ENCODE results near the gene GANAB.
"Not testable (repeated sequence)": the region's sequence is repeated elsewhere in the genome, so short reads cannot be mapped to it uniquely, and the experiment has no call there.

The GANAB gene

DNA sequence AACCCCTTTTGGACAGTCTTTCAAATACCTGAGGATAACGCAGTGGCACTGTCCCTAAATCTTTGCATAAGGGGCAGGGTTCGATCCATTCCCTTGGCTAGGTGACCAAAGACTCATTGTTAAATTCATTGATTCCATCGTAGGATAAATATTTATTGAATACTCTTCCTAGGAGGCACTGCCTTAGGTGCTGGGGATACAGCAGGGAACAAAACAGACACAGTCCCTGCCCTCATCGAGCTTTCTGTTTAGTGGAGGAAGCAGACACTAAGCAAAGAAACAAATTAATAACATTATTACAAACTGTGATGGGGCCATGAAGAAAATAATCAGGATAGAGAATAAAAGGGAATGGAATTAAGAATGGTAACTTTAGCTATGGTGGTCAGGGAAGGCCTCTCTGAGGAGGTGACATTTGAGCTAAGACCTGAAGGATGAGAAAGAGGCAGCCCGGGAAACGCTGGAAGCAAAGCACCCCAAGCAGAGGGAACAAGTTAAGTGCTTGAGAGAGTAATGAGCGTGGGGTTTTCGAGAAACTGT lies 25.3 kb downstream of the GANAB start:
- no peak for DNase-seq (ENCODE audit: low spot score)

GRCh38 chr11:62616957-62617356 lies 29.5 kb downstream of the GANAB start:
- DNase-seq (ENCODE audit: low spot score): not testable (repeated sequence)

GRCh38 chr11:62615521-62615920 lies 30.9 kb downstream of the GANAB start:
- no peak for DNase-seq (ENCODE audit: low spot score)

- no peak for DNase-seq (ENCODE audit: low spot score)
These were observed 32.1 kb downstream of the GANAB start for GRCh38 chr11:62614275-62614674.

DNA sequence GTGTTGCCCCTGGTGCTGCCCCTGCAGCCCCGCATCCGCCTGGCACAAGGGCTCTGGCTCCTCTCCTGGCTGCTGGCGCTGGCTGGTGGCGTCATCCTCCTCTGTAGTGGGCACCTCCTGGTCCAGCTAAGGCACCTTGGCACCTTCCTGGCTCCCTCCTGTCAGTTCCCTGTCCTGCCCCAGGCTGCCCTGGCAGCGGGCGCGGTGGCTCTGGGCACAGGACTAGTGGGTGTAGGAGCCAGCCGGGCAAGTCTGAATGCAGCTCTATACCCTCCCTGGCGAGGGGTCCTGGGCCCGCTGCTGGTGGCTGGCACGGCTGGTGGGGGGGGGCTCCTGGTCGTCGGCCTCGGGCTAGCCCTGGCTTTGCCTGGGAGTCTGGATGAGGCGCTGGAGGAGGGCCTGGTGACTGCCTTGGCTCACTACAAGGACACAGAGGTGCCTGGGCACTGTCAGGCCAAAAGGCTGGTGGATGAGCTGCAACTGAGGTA lies 33.1 kb downstream of the GANAB start:
- no peak for DNase-seq (ENCODE audit: low spot score)

- peak; percentile 94 for DNase-seq (ENCODE audit: low spot score)
These were observed 33.8 kb downstream of the GANAB start, which contains the start of the genes EML3 and ROM1 for GRCh38 chr11:62612366-62613290. TSS of gene EML3 (minus strand) at chr11:62612775. CDS start at chr11:62612457, 318 bp downstream. TSS of gene ROM1 (plus strand) at chr11:62613257. CDS start at chr11:62613282, 25 bp downstream.

GRCh38 chr11:62611705-62612365 lies 34.6 kb downstream of the GANAB start:
- peak; percentile 72 for DNase-seq (ENCODE audit: low spot score)

GRCh38 chr11:62610814-62611704 lies 35.4 kb downstream of the GANAB start:
- no peak for DNase-seq (ENCODE audit: low spot score)

GRCh38 chr11:62610403-62610802 lies 36.0 kb downstream of the GANAB start:
- DNase-seq (ENCODE audit: low spot score): no peak

DNA sequence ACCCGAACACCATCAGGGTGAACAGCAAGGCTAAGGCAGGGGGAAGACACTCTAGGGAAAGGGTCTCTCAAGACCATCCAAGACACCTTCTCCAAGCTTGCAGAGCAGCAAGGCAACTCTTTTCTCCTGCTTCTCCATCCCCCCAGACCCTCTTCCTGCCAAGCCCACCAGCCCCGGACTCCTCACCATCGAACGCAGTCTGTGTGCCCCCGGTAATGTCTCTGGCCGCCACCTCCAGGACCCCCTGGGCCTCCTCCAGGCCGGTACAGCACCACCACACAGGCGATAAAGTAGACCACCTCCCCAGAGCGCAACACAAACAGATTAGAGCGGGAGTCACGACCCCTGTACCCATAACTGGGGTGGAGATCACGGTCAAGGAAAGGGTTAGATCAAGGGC lies 37.6 kb downstream of the GANAB start:
- DNase-seq (ENCODE audit: low spot score): no peak

DNA sequence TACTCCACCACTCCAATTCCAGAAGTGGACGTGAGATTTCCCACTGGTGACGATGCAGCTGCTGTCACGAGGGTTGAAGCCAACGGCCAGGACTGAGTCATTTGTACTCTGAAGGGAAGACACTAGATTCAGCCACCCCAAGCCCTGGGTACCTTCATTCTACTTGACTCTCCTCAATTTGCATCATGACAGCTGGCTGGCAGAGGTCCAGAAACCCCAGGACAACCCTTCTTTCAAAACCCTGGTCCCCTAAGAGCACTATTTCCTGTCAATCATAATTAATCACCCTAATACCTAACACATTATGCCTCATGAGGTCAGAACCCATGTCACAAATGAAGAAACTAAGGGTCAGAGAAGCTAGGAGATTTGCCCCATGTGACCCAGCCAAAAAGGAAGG lies 38.7 kb downstream of the GANAB start:
- no peak for DNase-seq (ENCODE audit: low spot score)

DNA sequence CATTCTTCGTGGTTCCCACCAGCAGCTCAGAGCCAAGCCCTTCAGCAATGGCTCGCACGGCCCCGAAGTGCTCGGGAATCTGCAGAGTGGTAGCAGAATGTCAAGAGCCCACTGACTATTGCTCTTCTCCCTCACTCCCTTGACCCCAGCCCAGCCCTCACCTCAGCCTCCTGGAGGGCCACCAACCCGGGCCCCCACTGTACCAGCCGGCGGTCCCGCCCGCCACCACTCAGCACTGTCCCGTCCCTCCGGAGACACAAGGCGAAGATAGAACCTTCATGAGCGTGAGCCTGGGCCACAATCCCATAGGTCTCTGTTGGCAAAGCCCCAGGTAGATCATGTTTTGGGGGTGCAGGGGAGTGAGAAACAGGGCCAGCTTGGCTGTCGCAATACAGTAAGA lies 40.5 kb downstream of the GANAB start:
- DNase-seq (ENCODE audit: low spot score): no peak

DNA sequence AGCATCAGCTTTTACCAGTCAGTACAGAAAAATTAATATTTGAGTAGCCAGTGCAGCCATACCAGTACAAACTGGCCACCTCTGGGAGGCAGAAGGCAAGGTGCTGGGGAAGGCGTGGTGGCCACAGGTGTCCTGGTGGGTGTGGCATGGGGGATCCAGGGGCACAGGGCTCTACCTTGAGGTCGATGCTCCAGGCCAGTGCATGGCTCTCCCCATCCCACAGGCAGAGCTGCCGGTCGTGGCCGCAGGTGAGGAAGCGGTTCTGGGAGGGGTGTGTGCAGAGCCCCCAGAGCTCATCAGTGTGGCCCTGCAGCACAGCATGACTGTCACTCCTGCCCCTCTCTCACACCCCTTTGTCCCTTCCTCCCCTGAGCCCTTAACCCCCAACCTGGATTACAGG lies 40.9 kb downstream of the GANAB start:
- DNase-seq (ENCODE audit: low spot score): no peak

DNA sequence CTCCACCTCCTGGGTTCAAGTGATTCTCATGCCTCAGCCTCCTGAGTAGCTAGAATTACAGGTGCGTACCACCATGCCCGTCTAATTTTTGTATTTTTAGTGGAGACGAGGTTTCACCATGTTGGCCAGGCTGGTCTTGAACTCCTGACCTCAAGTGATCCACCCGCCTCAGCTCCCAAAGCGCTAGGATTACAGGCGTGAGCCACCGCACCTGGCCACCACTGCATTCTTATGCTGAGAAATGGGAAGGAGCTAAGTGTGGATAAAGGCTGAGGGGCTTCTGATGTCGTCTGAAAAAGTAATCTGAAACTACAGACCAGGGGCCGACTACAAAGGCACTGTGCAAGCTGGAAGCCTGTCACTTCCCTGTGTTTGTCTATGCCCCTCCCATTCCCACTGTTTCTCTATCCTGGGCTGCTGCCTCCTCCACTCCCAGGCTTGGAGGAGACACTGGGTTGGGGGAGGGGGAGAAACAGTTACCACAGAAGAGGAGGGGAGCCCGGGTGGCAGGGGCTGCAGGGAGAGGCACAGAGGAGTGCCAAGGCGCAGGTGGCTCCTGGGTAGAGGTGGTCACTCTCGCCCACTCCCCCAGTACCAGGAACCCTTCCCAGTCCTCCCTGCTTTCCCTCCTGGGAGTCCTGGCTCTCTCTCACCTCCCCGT lies 41.8 kb downstream of the GANAB start:
- no peak for DNase-seq (ENCODE audit: low spot score)

- no peak for DNase-seq (ENCODE audit: low spot score)
These were observed 42.6 kb downstream of the GANAB start for GRCh38 chr11:62603776-62604299.

DNA sequence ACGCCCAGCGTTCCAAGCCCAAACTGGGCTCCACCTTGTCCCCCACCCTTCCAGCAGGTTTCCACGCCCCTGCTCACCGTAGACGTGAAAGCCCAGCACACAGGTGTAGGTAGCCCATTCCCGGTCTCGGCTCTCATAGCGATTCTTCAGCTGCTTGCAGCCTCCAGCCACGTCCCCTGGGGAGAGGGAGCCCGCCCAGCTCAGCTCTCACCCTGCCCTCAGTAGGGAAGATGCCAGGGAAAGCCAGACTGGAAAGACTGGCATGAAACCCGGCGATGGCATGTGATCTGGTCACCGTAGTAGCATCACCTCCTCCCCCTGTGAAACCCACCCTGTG lies 43.4 kb downstream of the GANAB start:
- DNase-seq (ENCODE audit: low spot score): no peak

GRCh38 chr11:62602141-62603071 lies 44.0 kb downstream of the GANAB start:
- peak; percentile 70 for DNase-seq (ENCODE audit: low spot score)

DNA sequence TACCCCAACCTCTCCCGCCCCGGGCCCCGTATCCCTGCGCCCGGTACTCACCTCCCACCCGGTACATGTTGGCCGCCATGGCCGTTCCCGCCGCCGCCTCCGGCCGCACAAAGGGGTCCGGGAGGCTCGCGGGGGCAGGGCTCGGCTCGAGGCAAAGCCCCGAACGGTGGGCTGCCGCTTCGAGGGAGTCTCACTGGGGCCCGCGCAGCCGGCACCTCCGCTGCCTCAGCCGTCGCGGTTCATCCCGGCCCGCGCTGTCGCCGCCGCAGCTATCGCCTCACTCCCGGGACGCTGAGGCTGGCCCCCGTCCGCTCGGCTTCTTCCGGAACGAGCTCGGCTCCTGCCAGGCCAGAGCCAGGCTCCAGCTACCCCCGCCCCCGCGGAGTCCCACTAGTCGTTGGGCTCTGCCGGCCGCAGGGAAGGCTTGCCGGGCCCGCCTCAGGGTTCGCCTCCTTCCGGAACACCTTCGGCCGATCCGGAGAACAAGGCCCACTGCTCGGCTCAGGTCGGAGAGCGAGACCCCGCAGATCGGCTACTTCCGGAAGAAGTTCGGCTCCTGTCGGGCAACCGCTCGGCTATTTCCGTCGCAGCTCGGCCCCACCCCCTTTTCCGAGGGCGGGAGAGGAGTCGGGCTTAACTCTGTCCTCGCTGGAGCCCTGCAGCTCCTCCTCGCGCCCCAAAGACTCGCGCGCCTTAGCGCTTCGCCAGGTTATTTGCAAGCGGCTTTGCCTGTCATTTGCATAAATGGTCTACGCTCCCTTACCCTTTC lies 44.9 kb downstream of the GANAB start, which contains the start of gene MTA2:
MTA2 (minus strand) TSS at position 494 of the 769 bp plus-strand sequence; CDS start at position 79, 415 bp downstream.
- peak; percentile 97 for DNase-seq (ENCODE audit: low spot score)

GRCh38 chr11:62601122-62601371 lies 45.4 kb downstream of the GANAB start:
- DNase-seq (ENCODE audit: low spot score): peak; percentile 31

Data from AG08395 (cell line).